Esophagus squamous epithelium (tissue), 4 donors: ENCODE measurements around the gene NGLY1.

Experiments
- CTCF ChIP-seq, 6 experiments: fragments of 450-650 bp in 4 of 6; fragments of 200-600 bp in 2 of 6; sonication (generic) in 2 of 6; IDR thresholded peaks; one replicate each; pipeline ENCODE4 v1.5.1; 2016 to 2019; ENCODE audit warnings: antibody characterized with exemption in 6 of 6, mild to moderate bottlenecking in 4 of 6, moderate library complexity in 4 of 6
- POLR2A ChIP-seq, 4 donors: fragments of 450-650 bp; IDR thresholded peaks; one replicate each; pipeline ENCODE4 v1.6.1; 2017; ENCODE audit warnings: antibody characterized with exemption in 4 of 4, mild to moderate bottlenecking in 4 of 4, moderate library complexity in 3 of 4

GRCh38 chr3:25683410-25683809 lies 99.8 kb downstream of the NGLY1 start:
- TF ChIP-seq CTCF (IDR thresholded peaks at IDR 0.05) = no peak
- no peak for TF ChIP-seq POLR2A (IDR thresholded peaks at IDR 0.05)
